Raji (cell line): ENCODE measurements around the gene TMEM132A.

Source experiments
- POLR2A ChIP-seq: IDR thresholded peaks from 2 replicates; pipeline ENCODE4 v1.6.1; 2011; ENCODE audit warnings: low read depth, low read length, control low read depth; ENCODE audit not compliant: insufficient read depth

The TMEM132A gene

GRCh38 chr11:60927061-60927592, 2.9 kb downstream of the TMEM132A start:
- TF ChIP-seq POLR2A: no peak

DNA sequence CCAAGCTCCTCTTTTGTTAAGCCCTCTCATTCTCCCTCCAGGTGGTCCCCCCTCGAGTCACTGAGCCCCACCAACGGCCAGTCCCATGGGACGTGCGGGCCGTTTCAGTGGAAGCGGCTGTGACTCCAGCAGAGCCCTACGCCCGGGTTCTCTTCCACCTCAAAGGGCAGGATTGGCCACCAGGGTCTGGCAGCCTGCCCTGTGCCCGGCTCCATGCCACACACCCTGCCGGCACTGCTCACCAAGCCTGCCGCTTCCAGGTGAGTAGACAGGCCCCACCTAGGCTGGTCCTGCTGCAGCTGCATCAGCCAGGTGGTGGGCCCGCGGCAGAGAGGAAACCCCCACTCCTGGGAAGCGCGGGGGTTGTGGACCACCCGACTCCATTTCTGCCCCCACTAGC, 3.3 kb downstream of the TMEM132A start:
- TF ChIP-seq POLR2A: no peak

DNA sequence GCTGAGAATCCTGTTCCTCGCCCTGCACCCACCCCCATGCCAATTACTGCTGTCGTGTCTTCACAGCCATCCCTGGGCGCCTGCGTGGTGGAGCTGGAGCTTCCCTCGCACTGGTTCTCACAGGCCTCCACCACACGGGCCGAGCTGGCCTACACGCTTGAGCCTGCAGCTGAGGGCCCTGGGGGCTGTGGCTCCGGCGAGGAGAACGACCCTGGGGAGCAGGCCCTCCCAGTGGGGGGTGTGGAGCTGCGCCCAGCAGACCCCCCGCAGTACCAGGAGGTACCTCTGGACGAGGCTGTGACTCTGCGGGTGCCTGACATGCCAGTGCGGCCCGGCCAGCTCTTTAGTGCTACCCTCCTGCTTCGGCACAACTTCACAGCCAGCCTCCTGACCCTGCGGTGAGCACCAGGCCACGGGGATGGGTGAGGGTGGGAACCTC, 4.3 kb downstream of the TMEM132A start:
- TF ChIP-seq POLR2A: no peak

DNA sequence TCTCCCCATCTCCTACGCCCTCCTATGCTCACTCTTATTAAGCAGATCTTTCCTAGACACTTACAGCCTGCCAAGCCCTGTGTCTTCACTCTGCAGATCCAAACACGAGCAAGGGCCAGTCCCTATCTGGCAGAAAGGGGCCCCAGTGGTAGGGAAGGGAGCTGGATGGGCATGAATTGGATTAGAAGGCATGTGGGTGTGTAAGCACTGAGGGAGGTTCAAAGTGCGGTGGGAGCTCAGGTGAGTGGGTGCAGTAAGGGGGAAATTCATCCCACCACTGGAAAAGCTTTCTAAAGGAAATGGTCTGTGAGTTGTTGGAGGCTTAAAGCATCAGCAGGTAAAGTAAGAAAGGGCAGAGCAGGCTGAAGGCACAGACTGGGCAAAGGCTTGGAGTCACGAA, 5.5 kb downstream of the TMEM132A start:
- TF ChIP-seq POLR2A: no peak

GRCh38 chr11:60930394-60930793, 6.1 kb downstream of the TMEM132A start:
- TF ChIP-seq POLR2A: no peak

DNA sequence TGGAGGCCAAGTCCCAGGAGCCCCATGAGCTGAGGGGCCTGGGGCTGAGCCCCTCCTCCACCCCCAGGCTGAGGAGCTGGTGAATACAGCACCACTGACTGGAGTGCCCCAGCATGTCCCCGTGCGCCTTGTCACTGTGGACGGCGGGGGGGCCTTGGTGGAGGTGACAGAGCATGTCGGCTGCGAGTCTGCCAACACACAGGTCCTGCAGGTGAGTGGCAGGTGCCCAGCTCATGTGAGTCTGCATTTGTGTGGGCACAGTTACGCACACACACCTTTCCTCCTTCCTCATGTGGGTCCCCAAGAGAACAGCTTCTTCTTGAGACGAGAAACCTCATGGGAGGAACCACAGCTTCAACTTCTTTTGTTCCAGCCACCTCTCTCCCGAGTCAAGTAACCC, 7.7 kb downstream of the TMEM132A start:
- no peak for TF ChIP-seq POLR2A

- peak; percentile 60 for TF ChIP-seq POLR2A
Measured at GRCh38 chr11:60932605-60933356, 8.5 kb downstream of the TMEM132A start.

DNA sequence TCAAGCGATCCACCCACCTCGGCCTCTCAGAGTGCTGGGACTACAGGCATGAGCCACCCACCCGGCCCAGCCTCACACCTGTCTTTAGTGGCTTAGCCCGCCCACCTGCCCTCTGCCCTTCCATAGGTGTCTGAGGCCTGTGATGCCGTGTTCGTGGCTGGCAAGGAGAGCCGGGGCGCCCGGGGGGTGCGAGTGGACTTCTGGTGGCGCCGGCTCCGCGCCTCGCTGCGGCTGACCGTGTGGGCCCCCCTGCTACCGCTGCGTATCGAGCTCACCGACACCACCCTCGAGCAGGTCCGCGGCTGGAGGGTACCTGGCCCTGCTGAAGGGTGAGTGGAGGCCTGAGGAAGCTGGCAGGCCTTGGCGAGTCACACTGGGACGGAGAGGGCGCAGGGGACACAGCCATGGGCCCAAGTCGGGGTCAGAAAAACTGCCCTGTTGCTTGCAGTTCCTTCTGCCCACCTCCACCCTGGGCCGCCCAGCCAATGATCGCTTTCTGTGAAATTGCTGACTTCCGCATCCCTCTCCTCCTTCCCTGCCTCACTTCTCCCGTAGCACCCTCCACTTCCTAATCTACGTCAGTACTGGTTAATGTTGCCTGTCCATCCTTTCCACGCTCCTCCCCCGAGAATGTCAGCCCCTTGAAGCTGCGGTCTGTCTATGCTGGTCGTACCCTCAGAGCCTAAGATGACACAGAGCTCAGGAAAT, 9.3 kb downstream of the TMEM132A start:
- no peak for TF ChIP-seq POLR2A

GRCh38 chr11:60934124-60934789, 10.0 kb downstream of the TMEM132A start:
- TF ChIP-seq POLR2A: no peak

DNA sequence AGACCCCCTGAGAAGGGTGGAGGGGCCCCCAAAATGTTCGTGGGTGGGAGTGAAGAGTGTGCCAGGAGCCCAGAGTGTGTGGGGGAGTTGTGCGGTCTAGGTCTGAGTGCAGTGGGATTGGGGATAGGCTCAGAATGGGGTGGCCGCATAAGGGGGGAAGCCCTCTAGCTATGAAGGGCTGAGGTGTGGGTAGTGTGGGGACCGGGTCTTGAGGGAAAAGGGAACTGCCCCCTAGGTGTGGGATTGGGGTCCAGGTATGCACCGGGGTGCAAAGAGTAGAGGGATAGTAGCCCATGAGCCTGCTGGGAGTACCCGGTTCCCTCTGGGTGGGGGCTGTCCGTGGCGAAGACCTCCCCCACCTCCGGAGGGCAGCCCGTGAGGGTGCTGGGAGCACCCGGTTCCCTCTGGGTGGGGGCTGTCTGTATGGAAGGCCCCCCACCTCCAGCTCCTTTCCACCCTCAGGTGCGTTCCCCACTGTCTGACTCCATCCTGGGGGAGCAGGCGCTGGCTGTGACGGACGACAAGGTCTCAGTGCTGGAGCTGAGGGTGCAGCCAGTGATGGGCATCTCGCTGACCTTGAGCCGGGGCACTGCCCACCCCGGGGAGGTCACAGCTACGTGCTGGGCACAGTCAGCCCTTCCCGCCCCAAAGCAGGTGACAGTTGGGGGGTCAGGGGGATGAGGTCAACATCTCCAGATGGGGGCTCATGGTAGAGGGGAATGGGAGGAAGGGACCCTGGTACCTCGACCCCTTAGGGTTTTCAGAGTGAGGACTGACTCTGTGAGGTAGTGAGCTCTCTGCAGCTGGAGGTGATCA, 10.7 kb downstream of the TMEM132A start:
- TF ChIP-seq POLR2A: no peak

- no peak for TF ChIP-seq POLR2A
Measured at GRCh38 chr11:60935676-60936442, 11.6 kb downstream of the TMEM132A start.

GRCh38 chr11:60936467-60937143, 12.3 kb downstream of the TMEM132A start:
- TF ChIP-seq POLR2A: no peak

DNA sequence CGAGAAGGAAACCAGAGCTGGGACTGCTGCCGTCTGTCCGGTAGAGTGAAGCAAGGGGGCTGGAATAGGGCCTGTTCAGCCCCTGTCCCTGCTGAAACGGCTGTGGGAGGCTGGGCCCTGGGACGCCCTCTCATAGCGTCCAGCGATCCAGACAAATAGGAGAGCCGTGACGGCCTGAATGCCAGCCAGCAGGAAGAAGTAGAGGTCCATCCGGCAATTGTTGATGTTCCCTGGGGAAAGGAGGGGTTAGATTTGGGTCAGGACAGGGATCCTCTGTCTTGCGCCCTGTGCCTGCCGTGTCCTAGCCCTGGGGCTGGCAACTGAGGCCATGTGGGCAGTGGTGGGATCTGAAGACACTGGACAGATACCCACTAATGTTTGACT, 12.9 kb downstream of the TMEM132A start:
- TF ChIP-seq POLR2A: no peak

GRCh38 chr11:60937811-60938210, 13.6 kb downstream of the TMEM132A start:
- TF ChIP-seq POLR2A: no peak

GRCh38 chr11:60938500-60938899, 14.2 kb downstream of the TMEM132A start:
- TF ChIP-seq POLR2A: no peak
